Measurements from ENCODE around the gene KRT39. TPM values are rescaled to one million over a fixed set of nuclear protein-coding genes. Genes with fewer than 3 reads are reported as not detected.

KRT39 gene
- polyA plus RNA-seq, 3 donors: not detected

- Mint-ChIP-seq H3K4me1 (peaks cover 14% of the 10 kb centered on the region), H3K9me3 (peaks cover 4 to 14% (median 7%) of the 10 kb centered on the region in 7 donors), H3K27me3 (ENCODE audit: low read depth in 3 of 3) (peaks cover 2 to 12% (median 4%) of the 10 kb centered on the region in 3 donors), H3K27ac (no peak overlapping the region), H3K4me3 (no peak overlapping the region), H3K36me3 (no peaks in the 10 kb centered on the region)
- H3K36me3 ChIP-seq (replicated peaks in 1 of 2; ENCODE audit: control insufficient read depth in 1 of 2, insufficient read depth in 2 of 2, low read length in 2 of 2): no peaks in the 10 kb centered on the region
- no peaks in the 10 kb centered on the region for H4K20me1 ChIP-seq (ENCODE audit: insufficient read depth, low read length)
- TF ChIP-seq CTCF (IDR thresholded peaks at IDR 0.05): no peak
- no peaks in the 10 kb centered on the region for H3K79me2 ChIP-seq (ENCODE audit: insufficient read depth, low read length)
- no peak overlapping the region for H3K4me3 ChIP-seq (replicated peaks in 1 of 3; ENCODE audit: low read depth in 2 of 3, low read length in 3 of 3)
- H3K9ac ChIP-seq (ENCODE audit: insufficient read depth, low read length, poor library complexity, severe bottlenecking): no peak overlapping the region
- no CpG with 5 or more reads among the region's 3 CpGs for WGBS (ENCODE audit: insufficient coverage)
- no peaks in the 10 kb centered on the region for H3K9me3 ChIP-seq (replicated peaks in 1 of 2; ENCODE audit: control insufficient read depth in 1 of 2, insufficient read depth in 1 of 2, low read length in 2 of 2)
- intact Hi-C loops (cut with micrococcal nuclease): no loop called here
- H3K27me3 ChIP-seq (ENCODE audit: control insufficient read depth in 2 of 2, insufficient read depth in 2 of 2, low read length in 2 of 2): peaks cover 2 to 3% of the 10 kb centered on the region in 2 donors
- no peak overlapping the region for H3K27ac ChIP-seq (ENCODE audit: low read depth in 1 of 2, low read length in 2 of 2)
- no peak overlapping the region for H3K4me2 ChIP-seq (replicated peaks; ENCODE audit: extremely low read depth, low read length, poor library complexity, severe bottlenecking)
- DNase-seq: no peak
- peaks cover 13 to 17% of the 10 kb centered on the region in 2 donors for H3K4me1 ChIP-seq (ENCODE audit: control insufficient read depth in 1 of 2, insufficient read depth in 2 of 2, low read length in 2 of 2)
- H2AFZ ChIP-seq (ENCODE audit: insufficient read depth, low read depth, low read length, poor library complexity, severe bottlenecking): no peak overlapping the region
Measured at GRCh38 chr17:40938981-40939380, 27.8 kb downstream of the KRT39 start.

- Histone ChIP-seq H3K79me2 (ENCODE audit: insufficient read depth, low read length) (no peaks in the 10 kb centered on the region), H3K4me1 (ENCODE audit: control insufficient read depth in 1 of 2, insufficient read depth in 2 of 2, low read length in 2 of 2) (peaks cover 13 to 17% of the 10 kb centered on the region in 2 donors), H3K36me3 (replicated peaks in 1 of 2; ENCODE audit: control insufficient read depth in 1 of 2, insufficient read depth in 2 of 2, low read length in 2 of 2) (no peaks in the 10 kb centered on the region), H3K27ac (ENCODE audit: low read depth in 1 of 2, low read length in 2 of 2) (peak within 1 kb of the TSS; percentile 51 to 71), H3K9me3 (replicated peaks in 1 of 2; ENCODE audit: control insufficient read depth in 1 of 2, insufficient read depth in 1 of 2, low read length in 2 of 2) (no peaks in the 10 kb centered on the region), H3K9ac (ENCODE audit: insufficient read depth, low read length, poor library complexity, severe bottlenecking) (peak within 1 kb of the TSS; percentile 13), H3K4me2 (replicated peaks; ENCODE audit: extremely low read depth, low read length, poor library complexity, severe bottlenecking) (peak within 1 kb of the TSS; percentile 9), H2AFZ (ENCODE audit: insufficient read depth, low read depth, low read length, poor library complexity, severe bottlenecking) (peak within 1 kb of the TSS; percentile 60), H4K20me1 (ENCODE audit: insufficient read depth, low read length) (no peaks in the 10 kb centered on the region), H3K27me3 (ENCODE audit: control insufficient read depth in 2 of 2, insufficient read depth in 2 of 2, low read length in 2 of 2) (peaks cover 7 to 12% of the 10 kb centered on the region in 2 donors), H3K4me3 (replicated peaks in 1 of 3; ENCODE audit: low read depth in 2 of 3, low read length in 3 of 3) (peak within 1 kb of the TSS in 1 of 3 experiments; percentile 20)
- peaks cover under 1 to 8% (median 2%) of the 10 kb centered on the region in 7 donors for H3K9me3 Mint-ChIP-seq
- peak within 1 kb of the TSS; percentile 2 to 82 (median 62) for H3K27ac Mint-ChIP-seq
- intact Hi-C loops (cut with micrococcal nuclease): no loop called here
- peaks cover 14% of the 10 kb centered on the region for H3K4me1 Mint-ChIP-seq
- no peak for TF ChIP-seq CTCF (IDR thresholded peaks at IDR 0.05)
- no peak within 1 kb of the TSS for H3K4me3 Mint-ChIP-seq
- H3K27me3 Mint-ChIP-seq (ENCODE audit: low read depth in 3 of 3): peaks cover 6 to 10% (median 8%) of the 10 kb centered on the region in 3 donors
- no peak for DNase-seq
- WGBS (ENCODE audit: insufficient coverage): 67% methylated on average over 9 of the region's 9 CpGs
- H3K36me3 Mint-ChIP-seq: no peaks in the 10 kb centered on the region
Measured at GRCh38 chr17:40937384-40937819, 29.3 kb downstream of the KRT39 start, which contains the start of gene KRT23. KRT23 (minus strand) TSS chr17:40937646; CDS start chr17:40936603, 1,043 bp downstream.

Measured in CD14-positive monocyte (primary cell).